Brain pericyte (primary cell): Measurements from ENCODE around the gene PANK2.
A peak's percentile ranks its signal among the peaks of the same experiment; 100 is the strongest.
"Not testable (repeated sequence)": the region's sequence is repeated elsewhere in the genome, so short reads cannot be mapped to it uniquely, and the experiment has no call there.

Source experiments
- DNase-seq: peaks from one replicate; pipeline ENCODE4 v3.0.0-alpha.2; 2012; ENCODE audit warnings: low read depth, low spot score

PANK2 gene

GRCh38 chr20:3888622-3889488, at the start of gene PANK2:
Gene PANK2 (plus strand): TSS chr20:3889387.
- DNase-seq, result peak; percentile 99

GRCh38 chr20:3840201-3840600, 49.0 kb upstream of the PANK2 start:
- not testable (repeated sequence) for DNase-seq

GRCh38 chr20:3842348-3842930, 46.7 kb upstream of the PANK2 start:
- DNase-seq, result no peak

GRCh38 chr20:3843490-3843889, 45.7 kb upstream of the PANK2 start:
- DNase-seq, result no peak

- DNase-seq, result not testable (repeated sequence)
Observed at GRCh38 chr20:3843990-3844619, 45.1 kb upstream of the PANK2 start.

GRCh38 chr20:3846378-3846739, 42.8 kb upstream of the PANK2 start:
- no peak for DNase-seq

GRCh38 chr20:3846740-3847428, 42.3 kb upstream of the PANK2 start, which contains the start of gene MAVS:
Gene MAVS (plus strand): TSS chr20:3846834. CDS start chr20:3854625, 7,791 bp downstream.
- no peak for DNase-seq

- no peak for DNase-seq
Observed at GRCh38 chr20:3847429-3847940, 41.7 kb upstream of the PANK2 start.

GRCh38 chr20:3848565-3848964, 40.6 kb upstream of the PANK2 start:
- DNase-seq, result no peak

- no peak for DNase-seq
Observed at GRCh38 chr20:3854462-3854871, 34.7 kb upstream of the PANK2 start.

- no peak for DNase-seq
Observed at GRCh38 chr20:3857405-3857804, 31.8 kb upstream of the PANK2 start.

- no peak for DNase-seq
Observed at GRCh38 chr20:3858689-3859088, 30.5 kb upstream of the PANK2 start.

- no peak for DNase-seq
Observed at GRCh38 chr20:3861191-3861590, 28.0 kb upstream of the PANK2 start.

GRCh38 chr20:3862333-3862732, 26.9 kb upstream of the PANK2 start:
- DNase-seq, result no peak

GRCh38 chr20:3863317-3863716, 25.9 kb upstream of the PANK2 start:
- DNase-seq, result no peak

GRCh38 chr20:3864518-3864917, 24.7 kb upstream of the PANK2 start:
- no peak for DNase-seq

GRCh38 chr20:3865152-3865886, 23.9 kb upstream of the PANK2 start:
- DNase-seq, result no peak

GRCh38 chr20:3865887-3866407, 23.2 kb upstream of the PANK2 start:
- DNase-seq, result no peak

- no peak for DNase-seq
Observed at GRCh38 chr20:3866464-3866863, 22.7 kb upstream of the PANK2 start.

GRCh38 chr20:3867802-3868201, 21.4 kb upstream of the PANK2 start:
- no peak for DNase-seq
